ENCODE results near the gene KLK2.

GRCh38 chr19:50928831-50929230 lies 55.6 kb downstream of the KLK2 start:
- TF ChIP-seq, protein P1, sequence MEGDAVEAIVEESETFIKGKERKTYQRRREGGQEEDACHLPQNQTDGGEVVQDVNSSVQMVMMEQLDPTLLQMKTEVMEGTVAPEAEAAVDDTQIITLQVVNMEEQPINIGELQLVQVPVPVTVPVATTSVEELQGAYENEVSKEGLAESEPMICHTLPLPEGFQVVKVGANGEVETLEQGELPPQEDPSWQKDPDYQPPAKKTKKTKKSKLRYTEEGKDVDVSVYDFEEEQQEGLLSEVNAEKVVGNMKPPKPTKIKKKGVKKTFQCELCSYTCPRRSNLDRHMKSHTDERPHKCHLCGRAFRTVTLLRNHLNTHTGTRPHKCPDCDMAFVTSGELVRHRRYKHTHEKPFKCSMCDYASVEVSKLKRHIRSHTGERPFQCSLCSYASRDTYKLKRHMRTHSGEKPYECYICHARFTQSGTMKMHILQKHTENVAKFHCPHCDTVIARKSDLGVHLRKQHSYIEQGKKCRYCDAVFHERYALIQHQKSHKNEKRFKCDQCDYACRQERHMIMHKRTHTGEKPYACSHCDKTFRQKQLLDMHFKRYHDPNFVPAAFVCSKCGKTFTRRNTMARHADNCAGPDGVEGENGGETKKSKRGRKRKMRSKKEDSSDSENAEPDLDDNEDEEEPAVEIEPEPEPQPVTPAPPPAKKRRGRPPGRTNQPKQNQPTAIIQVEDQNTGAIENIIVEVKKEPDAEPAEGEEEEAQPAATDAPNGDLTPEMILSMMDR (optimal IDR thresholded peaks at IDR 0.05 in 1 of 3, IDR thresholded peaks at IDR 0.05 in 1 of 3, conservative IDR thresholded peaks at IDR 0.05 in 1 of 3; ENCODE audit: extremely low read depth in 1 of 3, insufficient read depth in 2 of 3, low read length in 3 of 3): no peak
- TF ChIP-seq EZH2 (IDR thresholded peaks at IDR 0.05; ENCODE audit: low read length): no peak

All from keratinocyte (primary cell).